Esophagus squamous epithelium (tissue), 4 donors: ENCODE data around the gene DNAJC4.

Source experiments
- POLR2A ChIP-seq, 4 donors: fragments of 450-650 bp; IDR thresholded peaks; one replicate each; pipeline ENCODE4 v1.6.1; 2017; ENCODE audit warnings: antibody characterized with exemption in 4 of 4, mild to moderate bottlenecking in 4 of 4, moderate library complexity in 3 of 4
- TF ChIP-seq, protein P1 (sequence below), 6 experiments: fragments of 450-650 bp in 4 of 6; fragments of 200-600 bp in 2 of 6; sonication (generic) in 2 of 6; IDR thresholded peaks; one replicate each; pipeline ENCODE4 v1.5.1; 2016 to 2019; ENCODE audit warnings: antibody characterized with exemption in 6 of 6, mild to moderate bottlenecking in 4 of 6, moderate library complexity in 4 of 6

DNA sequence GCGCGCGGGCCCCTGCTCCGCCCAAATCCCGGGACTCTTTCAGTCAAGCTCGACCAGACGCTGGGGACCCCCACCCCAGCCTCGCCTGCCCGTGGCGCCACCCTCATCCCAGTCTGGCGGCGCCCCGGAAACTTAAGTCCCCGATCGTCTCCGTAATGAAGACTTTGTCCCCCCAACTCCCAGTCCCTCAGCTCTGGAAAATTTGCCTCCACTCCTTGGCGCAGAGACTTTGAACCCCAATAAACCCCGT lies 21.3 kb downstream of the DNAJC4 start:
- TF ChIP-seq, protein P1, sequence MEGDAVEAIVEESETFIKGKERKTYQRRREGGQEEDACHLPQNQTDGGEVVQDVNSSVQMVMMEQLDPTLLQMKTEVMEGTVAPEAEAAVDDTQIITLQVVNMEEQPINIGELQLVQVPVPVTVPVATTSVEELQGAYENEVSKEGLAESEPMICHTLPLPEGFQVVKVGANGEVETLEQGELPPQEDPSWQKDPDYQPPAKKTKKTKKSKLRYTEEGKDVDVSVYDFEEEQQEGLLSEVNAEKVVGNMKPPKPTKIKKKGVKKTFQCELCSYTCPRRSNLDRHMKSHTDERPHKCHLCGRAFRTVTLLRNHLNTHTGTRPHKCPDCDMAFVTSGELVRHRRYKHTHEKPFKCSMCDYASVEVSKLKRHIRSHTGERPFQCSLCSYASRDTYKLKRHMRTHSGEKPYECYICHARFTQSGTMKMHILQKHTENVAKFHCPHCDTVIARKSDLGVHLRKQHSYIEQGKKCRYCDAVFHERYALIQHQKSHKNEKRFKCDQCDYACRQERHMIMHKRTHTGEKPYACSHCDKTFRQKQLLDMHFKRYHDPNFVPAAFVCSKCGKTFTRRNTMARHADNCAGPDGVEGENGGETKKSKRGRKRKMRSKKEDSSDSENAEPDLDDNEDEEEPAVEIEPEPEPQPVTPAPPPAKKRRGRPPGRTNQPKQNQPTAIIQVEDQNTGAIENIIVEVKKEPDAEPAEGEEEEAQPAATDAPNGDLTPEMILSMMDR (IDR thresholded peaks at IDR 0.05): no peak
- no peak for TF ChIP-seq POLR2A (IDR thresholded peaks at IDR 0.05)
